Stimulated activated CD8-positive, alpha-beta memory T cell treated with anti-CD3 and anti-CD28 coated beads, Interleukin-15, amount 100 ng/mL, for 1 hour (primary cell): ENCODE results near the gene NXPH1.
"Not testable (repeated sequence)": the region's sequence is repeated elsewhere in the genome, so short reads cannot be mapped to it uniquely, and the experiment has no call there.

Experiments used
- DNase-seq: peaks from one replicate; pipeline ENCODE4 v3.0.0-alpha.2; 2020; ENCODE audit warnings: low read depth

NXPH1 gene

DNA sequence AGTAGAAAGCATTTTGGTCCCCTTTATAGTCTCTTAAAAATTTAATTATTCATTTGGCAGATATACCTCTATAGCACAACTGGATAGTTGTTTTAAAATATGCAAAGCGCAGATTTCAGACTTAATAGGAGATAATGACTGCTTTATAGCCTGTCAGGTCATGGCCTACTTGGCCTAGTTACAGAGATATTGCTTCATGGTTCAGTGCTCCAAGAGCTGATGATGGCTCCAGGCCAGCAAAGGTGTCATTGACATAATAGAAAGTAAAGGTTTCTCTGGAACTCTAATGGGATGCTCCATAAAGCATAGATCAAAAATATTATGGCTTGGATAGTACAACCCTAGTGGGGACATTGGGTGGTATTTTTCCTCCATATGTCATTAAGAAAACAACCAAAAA is 285.7 kb downstream of the NXPH1 start:
- no peak for DNase-seq

DNA sequence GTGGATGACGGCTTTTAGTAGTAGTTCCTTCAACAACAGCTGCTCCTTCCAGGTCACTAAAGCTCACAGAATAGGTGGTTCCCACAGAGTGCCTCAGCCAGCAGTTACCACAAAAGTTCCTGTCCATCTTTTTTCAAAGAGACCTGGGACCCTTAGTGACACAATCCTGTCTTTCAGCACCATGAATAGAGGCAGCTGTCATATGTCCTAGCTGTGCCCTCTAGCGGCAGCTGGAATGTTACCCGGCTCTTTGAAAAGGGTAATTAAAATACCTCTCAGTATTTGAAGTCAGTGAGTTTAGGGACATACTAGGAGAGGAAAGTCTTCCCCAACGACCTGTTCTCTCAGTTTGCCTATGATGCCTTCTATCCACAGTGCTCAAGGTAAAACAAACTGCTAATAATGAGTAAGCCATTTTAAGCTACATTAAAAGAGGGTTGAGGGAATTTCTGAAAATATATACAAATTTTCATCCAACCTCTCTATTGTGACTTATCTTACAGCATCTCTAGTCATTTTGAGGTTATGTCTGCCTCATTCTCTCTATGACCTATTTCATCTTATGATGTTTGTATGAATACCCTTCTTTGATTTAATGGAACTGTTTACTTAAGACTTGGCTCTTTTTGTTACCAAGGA is 290.8 kb downstream of the NXPH1 start:
- DNase-seq = no peak

- not testable (repeated sequence) for DNase-seq
These were observed 298.3 kb downstream of the NXPH1 start for GRCh38 chr7:8731756-8732155.

DNA sequence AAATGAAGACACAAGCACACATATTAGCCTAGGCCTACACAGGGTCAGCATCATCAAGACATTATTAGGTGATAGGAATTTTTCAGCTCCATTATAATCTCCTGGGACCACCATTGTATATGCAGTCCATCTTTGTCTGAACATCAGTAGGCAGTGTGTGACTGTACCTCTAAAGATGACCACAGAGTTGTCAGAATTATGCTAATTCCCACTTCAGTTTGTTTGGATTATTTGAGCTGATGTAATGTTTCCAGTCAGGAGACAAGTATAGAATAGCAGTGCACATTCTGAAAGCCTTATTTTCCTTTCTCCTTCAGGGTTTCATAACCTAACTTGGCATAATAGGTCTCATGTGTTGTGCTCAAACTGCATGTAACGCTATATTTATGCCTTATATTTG is 306.4 kb downstream of the NXPH1 start:
- DNase-seq = no peak

DNA sequence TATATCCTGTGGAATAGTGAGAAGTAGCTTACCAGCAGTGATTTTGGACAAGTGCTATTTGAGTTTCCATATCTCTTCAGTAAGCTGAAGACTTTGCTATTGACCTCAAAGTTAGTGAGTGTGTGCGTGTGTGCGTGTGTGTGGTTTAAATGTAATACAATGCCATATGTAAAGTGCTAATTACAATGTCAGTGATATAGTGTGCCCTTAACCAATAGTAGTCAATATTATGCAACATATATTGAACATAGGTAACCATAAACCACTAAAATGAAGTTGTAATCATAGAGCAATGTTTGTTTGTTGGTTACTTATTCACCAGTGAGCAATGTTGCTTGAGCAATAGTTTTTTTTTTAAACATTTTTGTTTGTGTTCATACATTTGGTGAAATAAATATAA is 309.4 kb downstream of the NXPH1 start:
- DNase-seq = no peak

DNA sequence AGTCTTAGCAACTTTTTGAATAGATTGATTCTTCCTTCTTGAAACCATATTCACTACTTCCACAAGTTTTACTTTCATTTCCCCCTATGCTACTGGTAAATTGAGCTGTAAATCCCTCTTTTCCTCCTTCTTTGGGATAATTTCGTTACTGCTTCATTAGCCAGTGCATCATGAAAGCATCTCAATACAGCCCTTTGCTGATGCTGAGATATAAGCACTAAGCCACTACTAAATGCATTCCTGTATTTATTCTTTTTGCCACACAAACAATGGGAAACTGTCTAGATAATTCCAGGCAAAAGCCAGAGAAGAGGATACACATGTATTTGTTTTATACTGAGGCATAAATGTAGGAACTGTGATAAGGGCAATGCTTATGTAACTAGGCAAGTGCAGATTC is 313.9 kb downstream of the NXPH1 start:
- no peak for DNase-seq

GRCh38 chr7:8751557-8752231 is 318.3 kb downstream of the NXPH1 start:
- no peak for DNase-seq

DNA sequence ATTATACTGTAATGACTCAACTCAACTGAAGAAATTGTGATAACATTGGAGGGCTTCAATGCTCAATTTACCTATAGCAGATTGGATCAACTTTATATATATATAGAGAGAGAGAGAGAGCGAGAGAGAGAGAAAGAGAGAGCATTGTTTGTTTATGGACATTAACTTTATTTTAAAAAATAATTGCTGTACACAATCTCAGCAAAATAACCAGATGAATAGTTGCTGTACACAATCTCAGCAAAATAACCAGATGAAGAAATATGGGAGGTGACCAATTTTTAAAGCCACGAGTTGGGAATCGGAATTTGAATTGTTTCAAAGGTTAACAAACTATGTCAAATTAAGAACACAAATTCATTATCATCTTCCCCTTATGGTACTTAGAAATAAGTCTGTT is 319.9 kb downstream of the NXPH1 start:
- no peak for DNase-seq

GRCh38 chr7:8761731-8762130 is 328.3 kb downstream of the NXPH1 start:
- no peak for DNase-seq

DNA sequence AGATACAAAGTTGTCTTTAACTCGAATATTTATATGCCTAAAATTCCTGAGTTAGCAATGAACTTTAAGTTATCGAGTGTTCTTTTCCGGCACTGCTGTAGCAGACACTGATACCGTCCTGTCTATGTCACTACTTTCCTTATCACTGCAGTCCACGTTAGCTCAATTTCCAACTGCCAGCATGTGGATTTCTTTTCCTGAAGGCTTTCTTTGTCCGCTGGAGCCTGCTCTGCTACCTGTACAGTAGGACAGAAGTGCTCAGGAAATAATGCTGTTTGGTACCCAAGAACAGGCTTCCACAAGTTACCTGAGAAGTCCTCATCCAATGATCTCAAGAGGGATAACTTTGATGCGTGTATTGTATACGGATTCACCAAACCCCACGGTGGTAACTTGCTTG is 329.4 kb downstream of the NXPH1 start:
- no peak for DNase-seq

- DNase-seq = no peak
These were observed 332.0 kb downstream of the NXPH1 start for GRCh38 chr7:8765374-8765773.

GRCh38 chr7:8773518-8773917 is 340.1 kb downstream of the NXPH1 start:
- no peak for DNase-seq

GRCh38 chr7:8778459-8778858 is 345.1 kb downstream of the NXPH1 start:
- no peak for DNase-seq

- DNase-seq = no peak
These were observed 347.8 kb downstream of the NXPH1 start for GRCh38 chr7:8781166-8781565.

DNA sequence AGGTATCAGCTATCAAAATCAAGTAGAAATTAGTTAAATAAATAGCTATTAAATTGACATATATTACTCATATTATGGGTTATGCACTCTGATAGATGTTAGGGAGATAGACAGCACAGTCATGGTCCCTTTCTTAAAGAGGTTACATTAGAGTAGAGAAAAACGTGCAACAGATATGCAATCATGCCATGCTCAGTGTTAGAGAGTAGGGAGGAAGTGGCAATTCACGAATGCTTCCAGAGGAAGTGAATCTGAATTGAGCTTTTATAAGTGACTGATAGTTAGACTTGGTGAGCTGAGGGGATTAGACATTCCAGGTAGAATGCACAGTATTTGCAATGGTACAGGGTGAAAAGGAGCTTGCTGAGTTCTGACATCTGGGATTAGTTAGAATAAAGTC is 349.8 kb downstream of the NXPH1 start:
- DNase-seq = no peak

DNA sequence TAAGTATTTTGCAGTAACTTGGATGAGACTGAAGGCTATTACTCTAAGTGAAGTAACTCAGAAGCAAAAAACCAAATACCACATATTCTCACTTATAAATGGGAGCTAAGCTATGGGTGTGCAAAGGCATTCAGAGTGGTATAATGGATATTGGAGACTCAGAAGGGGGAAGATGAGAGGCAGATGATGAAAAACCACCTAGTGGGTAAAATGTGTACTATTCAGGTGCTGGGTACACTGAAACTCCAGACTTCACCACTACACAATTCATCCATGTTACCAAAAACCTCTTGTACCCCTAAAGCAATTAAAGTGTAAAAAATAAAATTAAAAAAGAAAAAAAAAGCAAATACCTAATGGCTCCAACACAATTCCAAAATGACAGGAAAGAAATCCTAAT is 351.7 kb downstream of the NXPH1 start:
- no peak for DNase-seq

- DNase-seq = no peak
These were observed 367.6 kb downstream of the NXPH1 start for GRCh38 chr7:8800986-8801385.
